Tongue (tissue), 2 donors: ENCODE data around the gene UBAC1. TPM values are rescaled to one million over a fixed set of nuclear protein-coding genes. Genes with fewer than 3 reads are reported as not detected.

ENCODE experiments used
- DNase-seq: peaks from one replicate; pipeline ENCODE4 v3.0.0-alpha.2; 2015
- total RNA-seq: library from RNA; depleted of rRNA; stranded (reverse); fragments of >200 nt; gene quantifications from one replicate; pipeline ENCODE4 v1.2.3, GENCODE V29; 2014

Gene UBAC1
- total RNA-seq, 1 donor from 2014 or later = 111 TPM

GRCh38 chr9:135993409-135993742 lies 32.2 kb upstream of the UBAC1 start:
- DNase-seq = no peak

GRCh38 chr9:135992486-135993408 lies 31.6 kb upstream of the UBAC1 start:
- peak; percentile 94 for DNase-seq

- DNase-seq = no peak
Measured at GRCh38 chr9:135991771-135992170, 30.6 kb upstream of the UBAC1 start.

DNA sequence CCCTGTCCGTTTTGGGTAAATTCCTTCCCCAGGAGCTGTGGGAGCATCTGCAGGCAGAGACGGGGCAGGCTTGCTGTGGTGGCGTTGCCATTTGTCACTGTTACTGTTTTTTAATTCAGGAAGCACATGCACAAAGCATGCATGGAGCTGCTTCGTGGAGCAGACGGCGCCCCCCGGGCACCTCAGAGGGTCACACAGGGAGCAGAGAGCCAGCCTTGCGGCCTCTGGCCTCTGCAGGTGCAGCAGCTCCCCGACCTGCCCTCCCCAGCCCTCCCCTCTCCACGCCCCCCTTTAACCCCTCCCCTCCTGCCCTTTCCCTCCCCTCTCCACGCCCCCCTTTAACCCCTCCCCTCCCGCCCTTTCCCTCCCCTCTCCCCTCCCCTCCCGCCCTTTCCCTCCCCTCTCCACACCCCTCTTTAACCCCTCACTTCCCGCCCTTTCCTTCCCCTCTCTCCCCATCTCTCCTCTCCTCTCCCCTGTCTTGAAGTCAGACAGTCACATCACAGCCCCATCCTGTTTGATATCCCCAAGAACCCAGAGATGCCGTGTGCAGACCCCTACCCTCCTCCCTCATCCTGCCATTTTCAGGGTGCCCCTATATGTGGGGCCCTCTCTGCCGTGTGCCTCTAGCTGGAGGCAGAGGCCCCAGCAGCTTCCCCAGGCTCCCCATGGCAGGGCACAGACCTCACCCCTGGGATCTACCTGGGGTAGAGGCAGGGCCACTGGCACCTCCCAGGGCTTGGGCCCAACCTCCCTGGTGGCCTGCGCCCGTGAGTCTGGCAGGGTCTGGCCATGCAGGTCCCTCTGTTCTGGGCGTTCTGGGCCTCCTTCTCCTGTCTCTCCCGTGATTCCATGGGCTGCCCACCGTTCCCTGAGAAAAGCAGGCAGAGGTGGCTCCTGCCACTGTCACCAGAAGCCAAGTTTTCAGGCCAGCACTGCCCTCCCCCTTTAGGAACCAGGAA lies 29.6 kb upstream of the UBAC1 start:
- peak; percentile 86 for DNase-seq

DNA sequence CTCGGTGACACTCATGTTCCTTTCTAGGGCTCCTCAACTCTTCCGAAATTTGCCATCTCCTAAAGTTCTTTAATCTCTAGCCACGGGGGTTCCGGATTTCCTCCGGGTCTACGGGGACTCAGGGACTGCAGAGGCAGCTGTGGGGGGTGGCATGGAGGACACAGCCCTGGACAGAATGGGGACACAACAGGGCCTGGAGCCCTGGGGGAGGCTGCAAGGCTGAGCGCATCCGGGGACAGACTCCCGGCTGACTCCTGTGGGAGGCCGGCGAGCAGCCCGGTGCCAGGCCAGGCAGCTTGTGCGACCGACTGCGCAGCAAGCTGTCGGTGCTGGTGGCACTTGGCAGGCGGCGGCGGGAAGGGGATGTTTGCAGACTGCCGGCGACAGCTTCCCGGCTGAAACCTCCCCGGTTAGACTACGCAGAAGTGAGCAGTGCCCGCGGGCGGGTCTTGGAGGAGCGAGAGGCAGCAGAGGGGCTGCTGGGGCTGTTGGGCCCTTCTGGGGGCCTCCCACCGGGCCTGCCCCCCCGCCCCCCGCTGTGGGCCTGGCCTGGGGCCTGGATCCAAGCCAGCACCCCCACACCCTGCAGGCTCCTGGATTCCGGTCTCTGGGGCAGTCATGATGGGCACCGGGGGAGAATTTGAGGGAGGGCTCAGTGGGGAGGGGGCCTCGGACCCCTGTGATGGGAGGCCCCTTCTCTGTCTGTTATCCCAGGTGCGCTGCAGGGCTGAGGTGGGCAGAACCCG lies 28.7 kb upstream of the UBAC1 start:
- no peak for DNase-seq

DNA sequence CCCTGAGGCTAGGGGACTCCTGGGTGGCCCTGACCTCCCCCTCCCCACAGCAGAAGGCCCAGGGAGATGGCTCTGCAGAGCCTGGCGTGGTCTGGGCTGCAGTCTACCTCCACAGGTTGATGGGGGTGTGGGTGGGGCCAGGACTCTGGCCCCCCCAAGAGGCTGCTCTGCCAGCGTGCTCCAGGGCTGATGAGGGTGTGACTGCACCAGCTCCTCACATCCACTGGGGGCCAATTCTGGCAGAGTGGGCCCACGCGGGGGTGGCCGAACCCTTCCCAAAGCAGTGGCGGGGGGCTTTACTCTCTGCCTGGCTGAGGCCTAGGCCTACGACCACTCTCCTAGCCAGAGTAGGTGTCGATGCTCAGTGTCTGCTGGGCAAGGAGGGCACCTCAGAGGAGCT lies 28.0 kb upstream of the UBAC1 start:
- no peak for DNase-seq

DNA sequence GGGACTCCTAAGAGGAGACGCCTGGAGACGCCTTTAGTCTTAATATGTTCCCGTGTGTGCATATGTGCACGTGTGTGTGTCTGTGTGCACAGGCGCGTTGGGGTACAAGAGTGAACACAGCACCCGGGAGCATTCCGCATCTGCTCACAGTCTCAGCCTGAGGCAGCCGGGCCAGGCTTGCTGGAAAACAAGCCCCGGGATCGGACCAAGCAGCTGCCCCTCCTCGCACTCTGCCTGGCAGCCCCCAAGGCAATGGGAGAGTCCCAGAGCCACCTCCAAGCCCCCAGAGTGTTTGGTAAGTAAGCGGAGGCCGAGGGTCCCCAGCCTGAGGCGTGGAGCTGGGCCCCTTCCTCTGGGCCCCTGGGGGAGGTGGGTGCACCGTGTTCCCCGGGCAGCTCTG lies 27.3 kb upstream of the UBAC1 start:
- no peak for DNase-seq

GRCh38 chr9:135987838-135988404 lies 26.7 kb upstream of the UBAC1 start:
- no peak for DNase-seq

- no peak for DNase-seq
Measured at GRCh38 chr9:135986605-135987004, 25.4 kb upstream of the UBAC1 start.

GRCh38 chr9:135985889-135986288 lies 24.7 kb upstream of the UBAC1 start:
- DNase-seq = no peak

DNA sequence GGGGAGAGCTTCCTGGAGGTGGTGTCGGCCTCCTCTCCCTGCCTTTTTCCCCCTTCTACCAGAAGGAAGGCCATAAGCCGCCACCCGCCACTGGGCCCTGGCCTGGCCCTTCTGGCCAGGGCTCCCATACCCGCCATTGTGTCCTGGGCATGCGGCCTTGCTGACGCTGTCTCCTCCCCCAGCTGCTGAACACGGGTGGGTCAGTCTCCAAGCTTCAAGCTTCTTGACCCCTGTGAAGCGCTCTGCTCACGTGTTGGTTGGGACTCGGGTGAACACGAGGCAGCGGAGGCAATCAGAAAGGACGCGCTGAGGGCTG lies 24.2 kb upstream of the UBAC1 start:
- no peak for DNase-seq

DNA sequence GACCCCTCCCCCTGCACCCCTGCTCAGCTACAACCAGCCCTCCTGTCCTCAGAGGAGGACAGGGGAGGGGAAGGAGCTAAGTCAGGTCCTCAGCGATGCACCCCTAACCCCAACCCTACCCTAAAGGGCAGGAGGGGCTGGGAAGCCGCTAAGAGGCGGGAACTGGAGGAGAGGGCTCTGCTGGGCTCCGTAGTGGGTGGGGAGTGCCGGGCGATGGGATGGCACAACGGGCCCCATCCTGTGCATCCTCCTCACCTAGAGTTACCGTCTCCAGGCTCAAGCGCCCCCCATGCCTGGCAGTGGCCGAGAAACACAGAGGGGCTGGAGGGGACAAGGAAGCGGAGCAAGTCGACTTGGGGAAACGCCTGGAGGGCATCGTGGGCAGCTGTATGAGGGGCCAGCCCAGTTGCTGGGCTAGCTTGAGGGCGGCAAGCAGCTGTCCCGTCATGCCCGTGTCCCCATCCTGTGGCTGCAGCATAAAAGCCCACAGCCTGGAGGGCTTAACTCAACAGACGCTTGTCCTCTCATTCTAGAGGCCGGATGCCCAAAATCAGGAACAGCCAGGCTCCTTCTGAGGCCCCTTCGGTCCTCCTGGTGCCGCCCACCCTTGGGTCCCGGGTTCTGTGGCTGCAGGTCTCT lies 23.0 kb upstream of the UBAC1 start:
- peak; percentile 64 for DNase-seq

DNA sequence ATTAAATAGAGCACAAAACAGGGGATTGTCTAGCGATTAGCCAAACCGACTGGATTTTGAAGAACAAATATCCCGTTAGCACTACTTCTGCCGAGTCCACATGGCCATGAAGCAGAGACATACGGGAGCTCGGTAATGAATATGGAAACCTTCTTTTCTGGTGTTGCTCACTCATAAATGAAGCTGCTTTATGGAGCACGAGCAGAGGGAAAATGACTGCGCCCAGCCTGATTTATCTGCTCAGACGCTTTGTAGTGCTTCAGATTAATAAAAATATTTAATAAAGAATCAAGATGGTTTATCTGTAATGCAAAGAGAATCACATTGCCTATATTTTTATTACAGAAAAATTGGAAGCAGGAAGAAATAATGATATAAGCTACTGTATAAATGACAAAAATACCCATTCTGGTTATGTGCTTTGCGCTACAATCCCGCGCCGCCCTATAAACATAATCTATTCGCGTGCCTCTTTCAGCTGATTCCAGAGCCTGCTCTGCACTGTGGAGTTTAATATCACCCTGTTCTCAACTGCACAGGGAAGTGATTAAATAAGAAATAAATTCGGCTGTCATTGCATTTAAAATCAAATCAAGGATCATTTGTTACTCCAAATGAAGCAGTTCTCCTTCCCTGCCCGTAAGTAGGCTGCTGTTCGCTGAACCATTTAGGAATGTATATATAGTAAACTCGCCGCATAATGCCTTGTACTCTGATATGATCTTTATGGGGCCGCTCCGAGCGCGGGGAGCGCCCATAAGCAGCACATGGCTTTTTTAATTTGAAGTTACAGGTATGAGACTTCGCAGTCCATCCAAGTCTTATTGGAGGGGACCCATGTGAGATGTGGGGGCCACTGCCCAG lies 22.3 kb upstream of the UBAC1 start:
- no peak for DNase-seq

DNA sequence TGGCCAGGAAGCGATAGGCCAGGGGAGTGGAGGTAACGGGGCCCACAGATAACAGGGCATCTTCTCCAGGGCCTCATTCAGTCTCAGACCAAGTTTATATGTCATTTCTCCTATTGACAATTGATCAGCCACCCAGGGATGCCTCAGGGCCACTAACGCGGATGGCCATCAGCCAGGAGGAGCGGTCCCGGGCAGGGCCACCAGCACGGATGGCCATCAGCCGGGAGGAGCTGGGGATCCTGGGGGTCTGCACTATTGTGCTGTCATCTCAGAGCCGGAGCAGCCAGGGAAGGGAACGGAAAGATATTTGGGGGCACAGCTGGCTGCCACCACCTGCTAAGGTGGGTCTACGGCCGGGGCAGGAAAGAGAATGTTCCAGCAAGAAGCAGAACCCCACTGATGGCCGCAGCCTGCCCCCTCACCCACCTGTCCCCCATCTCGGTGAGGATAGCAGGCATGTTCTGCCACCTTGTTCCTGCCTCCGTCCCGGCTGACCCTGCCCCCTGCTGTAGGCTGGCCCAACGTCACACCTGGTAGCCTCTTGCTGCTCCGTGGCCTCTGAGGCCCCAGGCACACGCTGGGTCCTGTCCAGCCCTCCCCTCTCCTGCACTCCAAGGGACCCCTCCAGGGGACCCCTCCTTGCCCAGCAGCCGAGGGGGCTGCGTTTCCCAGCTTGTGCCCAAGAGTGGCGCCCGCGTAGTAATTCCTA lies 21.5 kb upstream of the UBAC1 start:
- no peak for DNase-seq

DNA sequence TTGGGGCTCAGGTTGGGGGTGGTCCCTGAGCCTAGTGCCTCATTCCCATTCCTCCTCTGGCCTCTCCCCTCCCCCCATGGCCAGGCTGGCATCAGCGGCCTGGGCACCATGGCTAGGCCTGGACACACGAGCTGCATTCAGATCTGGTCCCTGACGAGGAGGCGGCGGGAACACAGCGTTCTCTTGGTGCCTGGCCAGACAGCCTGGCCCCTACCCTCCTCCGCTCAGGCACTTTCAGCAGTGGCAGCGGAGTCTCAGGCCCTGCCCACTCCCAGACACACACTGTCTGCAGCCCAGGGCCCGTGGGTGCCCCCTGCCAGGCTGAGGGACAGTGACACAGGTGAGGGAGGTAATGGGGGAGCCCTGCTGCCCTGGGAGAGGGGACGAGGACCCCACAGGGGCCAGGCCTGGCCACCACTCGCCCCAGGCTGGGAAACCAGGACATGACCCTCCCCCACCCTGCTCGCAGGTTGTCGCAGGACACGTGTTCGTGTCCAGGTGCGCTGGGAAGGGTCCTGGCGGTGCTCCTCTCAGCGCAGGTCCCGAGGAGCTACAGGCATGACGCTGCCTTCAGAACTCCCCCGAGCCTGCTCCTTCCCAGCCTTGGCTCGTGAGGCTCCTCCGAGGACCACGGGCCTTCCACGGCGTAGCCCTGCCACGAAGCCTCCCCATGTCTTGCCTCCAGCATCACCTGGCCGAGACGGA lies 19.9 kb upstream of the UBAC1 start:
- no peak for DNase-seq

DNA sequence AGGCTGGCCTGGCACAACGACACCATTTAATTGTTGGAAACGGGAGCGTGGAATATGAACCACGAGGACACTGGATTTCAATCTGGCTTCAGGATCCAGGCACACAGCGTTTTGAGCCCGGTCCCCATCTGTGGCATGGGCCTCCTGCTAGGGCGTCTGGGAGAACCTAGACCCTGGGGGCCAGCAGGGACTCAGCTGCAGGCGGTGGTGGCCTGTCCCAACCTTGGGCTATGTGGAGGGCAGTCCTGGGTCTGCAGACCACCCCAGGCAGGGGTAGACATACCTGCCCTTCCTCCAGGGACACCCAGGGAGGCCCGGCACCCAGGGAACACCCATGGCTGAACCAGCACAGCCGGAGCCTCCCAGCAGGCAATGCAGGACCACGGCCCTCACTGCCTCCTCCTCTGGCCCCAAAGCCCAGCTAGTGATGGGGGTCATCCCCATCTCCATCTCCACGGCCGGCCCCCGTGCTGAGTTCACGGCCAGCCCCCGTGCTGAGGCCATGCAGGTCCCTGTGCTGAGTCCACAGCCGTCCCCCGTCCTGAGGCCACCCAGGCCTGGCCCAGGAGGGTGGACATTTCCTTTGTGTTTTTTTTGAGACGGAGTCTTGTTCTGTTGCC lies 18.5 kb upstream of the UBAC1 start:
- no peak for DNase-seq

- peak; percentile 74 for DNase-seq
Measured at GRCh38 chr9:135978642-135979546, 17.7 kb upstream of the UBAC1 start.

GRCh38 chr9:135976944-135977343 lies 15.8 kb upstream of the UBAC1 start:
- DNase-seq = peak; percentile 86
